GM12892 (cell line): ENCODE data around the gene GLIPR1L1.

ENCODE experiments used
- POLR2A ChIP-seq: IDR thresholded peaks from 2 replicates; pipeline ENCODE4 v1.6.1; 2011; ENCODE audit warnings: low read depth, low read length, control low read depth
- POLR2AphosphoS5 ChIP-seq: IDR thresholded peaks from 2 replicates; pipeline ENCODE4 v1.6.1; 2011; ENCODE audit warnings: low read depth, low read length, control low read depth
- TAF1 ChIP-seq: IDR thresholded peaks from 2 replicates; pipeline ENCODE4 v1.6.1; 2011; ENCODE audit warnings: low read depth, mild to moderate bottlenecking, control low read depth, low read length, borderline replicate concordance

DNA sequence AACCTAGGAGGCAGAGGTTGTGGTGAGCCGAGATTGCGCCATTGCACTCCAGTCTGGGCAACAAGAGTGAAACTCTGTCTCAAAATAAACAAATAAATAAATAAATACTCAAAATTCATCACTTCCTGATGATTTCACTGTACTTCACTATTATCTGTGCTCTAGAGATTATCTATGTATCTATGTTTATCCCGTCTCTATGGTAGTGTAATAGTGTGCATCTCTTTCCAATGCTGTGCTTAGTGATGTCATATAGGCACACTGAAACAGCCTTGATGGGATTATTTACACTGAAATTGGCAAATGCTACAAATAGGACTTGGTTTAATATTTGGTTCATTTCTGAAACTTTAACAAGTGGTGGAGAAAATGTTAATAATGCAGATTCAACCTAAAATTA, 10.8 kb upstream of the GLIPR1L1 start:
- TF ChIP-seq POLR2A (no peak), POLR2AphosphoS5 (no peak), TAF1 (no peak)
